ENCODE results near the gene MMP7. TPM values are rescaled to one million over a fixed set of nuclear protein-coding genes. Genes with fewer than 3 reads are reported as not detected.

The MMP7 gene
- total RNA-seq, 1 donor from 2014 or later, result not detected

DNA sequence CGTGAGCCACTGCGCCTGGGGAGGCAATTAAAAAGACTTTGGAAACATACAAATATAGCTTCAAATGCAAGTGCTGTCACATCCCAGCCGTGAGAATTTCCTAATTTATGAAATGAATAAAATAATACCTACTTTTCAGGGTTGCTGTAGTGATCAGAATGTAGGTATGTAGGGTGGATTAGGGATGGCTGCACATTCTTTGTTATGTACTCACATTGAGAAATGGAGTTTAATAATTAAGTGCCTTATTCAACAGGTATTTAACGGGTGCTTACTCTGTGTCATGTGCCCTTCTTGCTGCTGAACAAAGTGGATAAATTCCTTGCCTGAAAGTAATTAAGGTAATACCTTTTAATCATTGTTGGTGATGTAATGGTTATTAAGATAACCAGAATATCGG, 37.0 kb downstream of the MMP7 start:
- H3K79me2 ChIP-seq (ENCODE audit: low read depth), result no peaks in the 10 kb centered on the region
- H3F3A ChIP-seq (ENCODE audit: low read depth), result no peaks in the 10 kb centered on the region
- H3K9me3 Mint-ChIP-seq, result no peaks in the 10 kb centered on the region
- H3K4me3 ChIP-seq, result no peak overlapping the region
- no peak for TF ChIP-seq EZH2 (IDR thresholded peaks at IDR 0.05)
- TF ChIP-seq, protein P1, sequence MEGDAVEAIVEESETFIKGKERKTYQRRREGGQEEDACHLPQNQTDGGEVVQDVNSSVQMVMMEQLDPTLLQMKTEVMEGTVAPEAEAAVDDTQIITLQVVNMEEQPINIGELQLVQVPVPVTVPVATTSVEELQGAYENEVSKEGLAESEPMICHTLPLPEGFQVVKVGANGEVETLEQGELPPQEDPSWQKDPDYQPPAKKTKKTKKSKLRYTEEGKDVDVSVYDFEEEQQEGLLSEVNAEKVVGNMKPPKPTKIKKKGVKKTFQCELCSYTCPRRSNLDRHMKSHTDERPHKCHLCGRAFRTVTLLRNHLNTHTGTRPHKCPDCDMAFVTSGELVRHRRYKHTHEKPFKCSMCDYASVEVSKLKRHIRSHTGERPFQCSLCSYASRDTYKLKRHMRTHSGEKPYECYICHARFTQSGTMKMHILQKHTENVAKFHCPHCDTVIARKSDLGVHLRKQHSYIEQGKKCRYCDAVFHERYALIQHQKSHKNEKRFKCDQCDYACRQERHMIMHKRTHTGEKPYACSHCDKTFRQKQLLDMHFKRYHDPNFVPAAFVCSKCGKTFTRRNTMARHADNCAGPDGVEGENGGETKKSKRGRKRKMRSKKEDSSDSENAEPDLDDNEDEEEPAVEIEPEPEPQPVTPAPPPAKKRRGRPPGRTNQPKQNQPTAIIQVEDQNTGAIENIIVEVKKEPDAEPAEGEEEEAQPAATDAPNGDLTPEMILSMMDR (IDR thresholded peaks at IDR 0.05), result no peak
- no peak for TF ChIP-seq EZH2phosphoT487 (IDR thresholded peaks at IDR 0.05)
- no peaks in the 10 kb centered on the region for H3K36me3 ChIP-seq
- H3K4me1 Mint-ChIP-seq, result peaks cover 6% of the 10 kb centered on the region
- no peaks in the 10 kb centered on the region for H3K27me3 ChIP-seq
- no peaks in the 10 kb centered on the region for H3K27me3 Mint-ChIP-seq (ENCODE audit: insufficient read depth, low read depth)
- no peaks in the 10 kb centered on the region for H4K20me1 ChIP-seq (ENCODE audit: low read depth)
- no peak overlapping the region for H2AFZ ChIP-seq (replicated peaks)
- H3K9me3 ChIP-seq (ENCODE audit: low read depth), result no peaks in the 10 kb centered on the region
- no peak overlapping the region for H3K4me2 ChIP-seq
- H3K27ac Mint-ChIP-seq, result no peak overlapping the region
- no peak for DNase-seq (ENCODE audit: low spot score)
- H3K36me3 Mint-ChIP-seq, result no peaks in the 10 kb centered on the region
- no peak overlapping the region for H3K9ac ChIP-seq
- H3K27ac ChIP-seq, result no peak overlapping the region
- no peaks in the 10 kb centered on the region for H3K4me1 ChIP-seq
- no peak overlapping the region for H3K4me3 Mint-ChIP-seq

DNA sequence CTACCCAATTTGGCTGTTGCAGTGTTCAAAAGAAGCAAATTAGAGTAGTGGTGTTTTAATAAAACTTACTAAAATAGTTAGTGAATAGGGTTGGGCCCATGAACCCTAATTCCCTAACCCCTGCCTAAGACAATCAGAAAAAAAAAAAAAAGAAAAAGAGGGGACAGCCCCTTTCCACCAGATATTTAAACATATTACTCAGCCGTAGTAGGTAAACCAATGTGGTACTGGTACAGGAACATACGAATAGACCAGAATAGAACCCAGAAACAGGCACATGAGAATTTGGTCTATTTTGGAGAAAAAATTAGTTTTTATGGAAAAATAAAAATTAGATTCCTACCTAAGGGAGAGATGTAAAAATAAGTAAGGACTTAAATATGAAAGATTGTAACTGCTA, 38.6 kb downstream of the MMP7 start:
- H3K4me3 ChIP-seq, result no peak overlapping the region
- no peak overlapping the region for H3K27ac Mint-ChIP-seq
- H3K4me1 ChIP-seq, result no peaks in the 10 kb centered on the region
- H3K27ac ChIP-seq, result no peak overlapping the region
- no peaks in the 10 kb centered on the region for H3K36me3 Mint-ChIP-seq
- H3K4me2 ChIP-seq, result no peak overlapping the region
- no peaks in the 10 kb centered on the region for H3K27me3 ChIP-seq
- TF ChIP-seq EZH2phosphoT487 (IDR thresholded peaks at IDR 0.05), result no peak
- TF ChIP-seq EZH2 (IDR thresholded peaks at IDR 0.05), result no peak
- TF ChIP-seq, protein P1 (IDR thresholded peaks at IDR 0.05), result no peak
- H3K9me3 Mint-ChIP-seq, result no peaks in the 10 kb centered on the region
- no peaks in the 10 kb centered on the region for H4K20me1 ChIP-seq (ENCODE audit: low read depth)
- H3K4me1 Mint-ChIP-seq, result peaks cover 6% of the 10 kb centered on the region
- no peaks in the 10 kb centered on the region for H3F3A ChIP-seq (ENCODE audit: low read depth)
- no peak overlapping the region for H2AFZ ChIP-seq (replicated peaks)
- H3K27me3 Mint-ChIP-seq (ENCODE audit: insufficient read depth, low read depth), result no peaks in the 10 kb centered on the region
- no peak overlapping the region for H3K9ac ChIP-seq
- H3K9me3 ChIP-seq (ENCODE audit: low read depth), result no peaks in the 10 kb centered on the region
- H3K79me2 ChIP-seq (ENCODE audit: low read depth), result no peaks in the 10 kb centered on the region
- no peak for DNase-seq (ENCODE audit: low spot score)
- no peak overlapping the region for H3K4me3 Mint-ChIP-seq
- H3K36me3 ChIP-seq, result no peaks in the 10 kb centered on the region

DNA sequence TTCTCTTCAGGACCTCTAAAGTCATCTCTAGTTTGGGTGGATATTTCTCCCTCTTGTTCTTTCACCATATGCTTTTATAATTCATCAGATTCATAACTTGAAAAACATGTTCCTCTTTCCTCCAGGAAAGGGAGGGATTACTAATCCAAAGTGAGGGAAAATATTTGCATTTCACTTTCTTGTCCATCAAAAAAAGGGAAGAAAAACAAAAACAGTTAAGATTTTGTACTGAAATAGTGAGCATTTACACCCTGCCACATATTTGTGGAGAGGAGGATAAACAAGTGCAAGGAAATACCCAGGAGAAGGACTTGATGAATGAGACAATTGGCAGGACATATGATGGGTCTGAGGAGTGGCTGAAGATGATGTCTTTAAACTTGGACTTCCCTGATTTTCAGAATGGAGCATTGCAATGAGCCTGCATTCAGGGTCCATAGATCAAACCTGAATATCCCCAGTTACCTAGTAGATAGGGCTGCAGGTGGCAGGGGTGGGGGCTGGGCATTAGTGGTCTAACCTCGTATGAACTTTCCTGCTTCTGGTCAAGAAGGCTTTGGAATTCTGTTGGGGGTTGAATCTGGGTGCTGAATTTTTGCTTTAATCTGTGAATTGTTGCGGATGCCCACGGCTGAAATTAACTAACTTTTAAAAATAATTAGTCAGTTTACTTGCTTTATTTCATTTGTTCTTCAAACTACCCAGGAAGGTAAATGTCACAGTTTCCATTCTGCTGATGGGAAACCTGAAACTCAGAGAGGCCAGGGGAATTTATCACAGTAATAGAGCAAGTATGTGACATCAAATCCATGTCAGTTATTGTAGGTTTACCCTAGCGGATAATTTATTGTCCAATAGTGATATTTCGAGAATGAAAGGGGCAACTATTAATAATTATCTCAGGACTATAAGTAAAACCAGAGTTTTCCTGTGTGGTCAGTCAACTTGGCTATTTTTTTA, 41.1 kb downstream of the MMP7 start:
- H3K79me2 ChIP-seq (ENCODE audit: low read depth), result no peaks in the 10 kb centered on the region
- H3K27me3 ChIP-seq, result no peaks in the 10 kb centered on the region
- Mint-ChIP-seq H3K36me3 (no peaks in the 10 kb centered on the region), H3K4me1 (no peaks in the 10 kb centered on the region), H3K9me3 (no peaks in the 10 kb centered on the region), H3K4me3 (no peak overlapping the region), H3K27me3 (ENCODE audit: insufficient read depth, low read depth) (no peaks in the 10 kb centered on the region), H3K27ac (no peak overlapping the region)
- no peak overlapping the region for H3K27ac ChIP-seq
- H3K4me1 ChIP-seq, result no peaks in the 10 kb centered on the region
- H4K20me1 ChIP-seq (ENCODE audit: low read depth), result no peaks in the 10 kb centered on the region
- H3K4me3 ChIP-seq, result no peak overlapping the region
- no peaks in the 10 kb centered on the region for H3F3A ChIP-seq (ENCODE audit: low read depth)
- DNase-seq (ENCODE audit: low spot score), result no peak
- no peak overlapping the region for H3K9ac ChIP-seq
- no peak for TF ChIP-seq EZH2phosphoT487 (IDR thresholded peaks at IDR 0.05)
- no peak for TF ChIP-seq EZH2 (IDR thresholded peaks at IDR 0.05)
- TF ChIP-seq, protein P1 (IDR thresholded peaks at IDR 0.05), result no peak
- no peak overlapping the region for H2AFZ ChIP-seq (replicated peaks)
- H3K4me2 ChIP-seq, result no peak overlapping the region
- no peaks in the 10 kb centered on the region for H3K9me3 ChIP-seq (ENCODE audit: low read depth)
- H3K36me3 ChIP-seq, result no peaks in the 10 kb centered on the region

Measured in neural progenitor cell (in vitro differentiated cells).